Stimulated activated CD4-positive, alpha-beta T cell treated with anti-CD3 and anti-CD28 coated beads, Interleukin-4, amount 100 ng/mL, for 4 hours (primary cell): ENCODE data around the gene TWIST1.

Source experiments
- DNase-seq, 2 experiments: peaks; one replicate each; pipeline ENCODE4 v3.0.0-alpha.2; 2020

Gene TWIST1

DNA sequence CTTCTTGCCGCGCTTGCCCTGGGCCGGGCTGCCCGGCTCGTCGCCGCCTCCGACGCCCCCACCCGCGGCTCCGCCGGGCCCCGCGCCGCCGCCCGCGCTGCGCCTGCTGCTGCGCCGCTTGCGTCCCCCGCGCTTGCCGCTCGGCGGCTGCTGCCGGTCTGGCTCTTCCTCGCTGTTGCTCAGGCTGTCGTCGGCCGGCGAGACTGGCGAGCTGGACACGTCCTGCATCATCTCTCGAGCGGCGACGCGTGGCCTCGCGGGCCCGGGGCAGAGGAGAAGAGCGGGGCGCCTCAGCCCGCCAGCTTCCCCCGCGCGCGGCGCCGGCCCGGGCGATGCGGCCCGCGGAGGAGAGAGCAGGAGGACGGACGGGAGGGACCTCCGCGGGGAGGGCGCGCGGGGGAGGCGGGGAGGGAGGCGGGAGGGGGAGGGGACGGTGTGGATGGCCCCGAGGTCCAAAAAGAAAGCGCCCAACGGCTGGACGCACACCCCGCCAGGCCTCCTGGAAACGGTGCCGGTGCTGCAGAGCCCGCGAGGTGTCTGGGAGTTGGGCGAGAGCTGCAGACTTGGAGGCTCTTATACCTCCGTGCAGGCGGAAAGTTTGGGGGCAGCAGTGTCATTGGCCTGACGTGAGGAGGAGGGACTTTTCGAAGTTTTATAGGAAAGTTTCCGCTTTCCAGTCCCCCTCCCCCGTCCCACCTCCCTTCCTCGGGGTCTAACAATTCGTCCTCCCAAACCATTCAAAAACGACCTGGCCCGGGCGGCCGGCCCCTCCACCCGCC lies at the start of gene TWIST1:
TSS of gene TWIST1 (minus strand) at position 546 of the 779 bp plus-strand sequence. CDS start at position 231, 315 bp downstream.
- DNase-seq, result no peak

DNA sequence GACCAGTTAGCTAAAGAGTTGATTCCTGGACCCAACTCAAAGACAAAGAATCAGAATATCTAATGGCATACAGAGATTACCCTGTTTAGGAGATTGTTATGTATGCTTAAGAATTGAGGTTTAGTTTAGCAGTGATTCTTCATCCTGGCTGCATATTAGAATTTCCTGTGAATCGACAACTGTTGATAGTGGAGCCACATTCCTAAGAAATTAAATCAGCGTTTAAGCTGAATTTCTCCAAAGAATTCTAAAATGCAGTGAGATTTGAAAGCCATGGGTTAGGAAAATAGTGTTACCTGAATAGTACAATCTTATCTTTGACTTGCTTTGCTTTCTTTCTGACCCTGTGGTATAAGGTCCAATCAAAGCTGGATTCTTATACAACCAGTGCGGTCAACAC lies 44.2 kb upstream of the TWIST1 start:
- no peak for DNase-seq

DNA sequence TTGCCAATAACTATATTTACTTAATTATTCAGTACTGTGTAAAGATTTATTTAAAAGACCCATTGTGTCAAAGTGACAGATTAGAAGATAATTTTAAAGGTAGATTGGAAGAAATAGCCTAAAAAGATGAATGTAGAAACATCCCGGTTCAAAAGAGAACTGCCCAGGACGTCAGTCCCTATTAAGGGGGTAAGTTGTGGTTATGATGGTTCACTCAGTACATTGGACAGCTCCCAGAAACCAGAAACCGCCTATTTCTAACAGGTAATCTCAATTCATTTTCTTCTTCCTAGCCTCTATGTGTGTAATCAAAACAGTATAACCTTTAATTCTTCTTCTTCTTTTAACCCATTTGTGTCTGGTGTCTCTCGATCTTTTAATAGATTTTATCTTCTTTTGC lies 29.3 kb upstream of the TWIST1 start:
- DNase-seq, result no peak

DNA sequence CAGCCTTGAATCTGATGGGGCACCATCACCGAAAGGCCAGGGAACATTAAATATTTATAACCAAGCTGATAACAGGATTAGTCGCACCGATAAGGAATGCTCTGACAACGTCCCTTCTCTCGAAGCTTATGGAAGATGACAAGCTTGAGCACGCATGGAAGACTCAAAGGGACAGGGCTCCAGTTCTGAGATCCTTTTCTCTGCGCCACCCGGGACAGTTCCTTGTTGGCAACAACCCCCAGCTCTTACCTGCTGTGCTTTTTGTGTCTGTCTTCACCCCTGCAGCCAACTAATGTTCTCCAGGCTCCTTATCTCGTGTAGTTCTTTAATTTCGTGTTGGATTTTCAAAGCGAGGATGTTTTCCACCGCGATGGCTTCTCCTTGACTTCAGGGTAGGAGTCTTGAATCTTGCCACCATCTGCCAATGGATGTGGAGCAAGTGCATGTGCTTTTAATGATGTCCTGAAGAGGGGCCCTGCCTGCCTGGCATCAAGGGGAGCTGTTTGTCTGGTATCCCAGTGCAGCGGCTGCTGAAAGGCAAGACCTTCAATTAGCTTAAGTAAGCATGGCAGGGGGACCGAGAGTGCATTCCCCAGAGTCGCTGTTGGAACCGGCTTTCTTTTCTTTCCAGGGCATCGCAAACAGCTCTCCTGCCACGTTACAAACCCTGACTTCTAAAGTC lies 28.1 kb upstream of the TWIST1 start:
- DNase-seq, result no peak

DNA sequence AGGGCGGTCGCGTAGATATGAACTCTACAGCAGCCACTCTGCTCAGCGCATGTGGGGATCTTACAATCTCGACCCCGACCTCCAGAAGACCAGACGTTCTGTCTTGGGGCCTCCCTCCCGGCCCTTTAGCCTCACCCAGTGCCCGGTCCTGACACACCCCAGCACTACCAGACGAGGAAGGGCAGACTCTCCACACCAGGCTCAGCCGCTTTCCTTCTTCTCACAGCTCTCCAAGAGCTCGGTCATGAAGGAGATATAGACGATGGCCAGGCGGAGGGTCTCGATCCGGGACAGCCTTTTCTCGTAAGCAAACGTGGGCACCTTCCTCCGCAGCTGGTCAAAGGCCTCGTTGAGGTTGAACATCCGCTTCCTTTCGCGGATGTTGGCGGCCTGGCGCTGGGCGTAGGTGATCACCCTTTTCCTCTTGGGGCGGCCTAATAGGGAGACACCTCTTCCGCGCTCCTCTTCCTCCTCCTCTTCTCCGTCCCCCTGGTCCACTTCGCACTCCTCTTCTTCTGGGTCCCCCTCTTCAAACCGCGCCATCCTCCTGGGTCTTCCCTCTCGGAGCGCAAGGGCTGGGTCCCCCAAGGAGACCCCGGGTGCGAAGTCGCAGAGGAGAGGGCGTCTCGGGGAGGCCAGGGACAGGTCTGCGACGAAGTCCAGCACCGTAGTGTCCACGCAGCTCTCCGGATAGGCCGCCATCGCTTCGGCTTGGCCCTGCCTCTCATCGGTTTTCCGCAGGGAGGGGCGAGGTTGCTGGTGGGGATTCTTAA lies 27.4 kb upstream of the TWIST1 start, which contains the start of gene FERD3L:
TSS of gene FERD3L (minus strand) at position 761 of the 773 bp plus-strand sequence. CDS start at position 702, 59 bp downstream.
- no peak for DNase-seq

DNA sequence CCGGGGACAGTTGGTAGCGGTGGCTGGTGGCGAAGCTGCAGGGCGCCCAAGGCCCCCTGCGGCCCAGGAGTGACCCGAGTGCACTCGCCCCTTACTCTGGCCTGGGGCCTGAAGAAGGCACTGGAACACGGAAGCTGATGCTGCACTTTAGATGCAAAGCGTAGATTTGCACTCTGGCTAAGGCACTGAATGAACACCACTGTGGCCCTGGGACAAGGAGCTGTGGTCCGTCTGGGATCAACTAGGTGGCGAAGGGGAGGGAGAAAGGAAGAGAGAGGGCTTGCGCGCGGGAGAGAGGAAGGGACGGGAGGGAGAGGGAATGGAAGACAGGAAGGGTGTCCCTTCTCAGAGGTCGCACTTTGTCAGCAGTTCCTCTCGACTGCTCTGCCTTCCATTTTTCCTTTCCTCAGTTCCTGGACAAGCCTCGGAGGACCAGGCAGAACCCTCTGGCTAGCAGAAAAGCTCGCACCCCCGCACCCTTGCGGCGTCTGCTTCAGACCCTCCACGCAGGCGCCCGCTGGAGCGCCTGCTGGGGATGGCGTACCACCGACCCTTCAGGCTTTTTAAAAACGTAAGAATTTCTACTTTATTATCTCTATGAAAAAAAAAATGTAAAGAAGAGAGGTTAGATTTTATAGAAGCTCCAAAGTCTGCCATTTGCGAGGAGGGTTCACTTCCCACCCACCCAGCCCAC lies 26.6 kb upstream of the TWIST1 start:
- no peak for DNase-seq

DNA sequence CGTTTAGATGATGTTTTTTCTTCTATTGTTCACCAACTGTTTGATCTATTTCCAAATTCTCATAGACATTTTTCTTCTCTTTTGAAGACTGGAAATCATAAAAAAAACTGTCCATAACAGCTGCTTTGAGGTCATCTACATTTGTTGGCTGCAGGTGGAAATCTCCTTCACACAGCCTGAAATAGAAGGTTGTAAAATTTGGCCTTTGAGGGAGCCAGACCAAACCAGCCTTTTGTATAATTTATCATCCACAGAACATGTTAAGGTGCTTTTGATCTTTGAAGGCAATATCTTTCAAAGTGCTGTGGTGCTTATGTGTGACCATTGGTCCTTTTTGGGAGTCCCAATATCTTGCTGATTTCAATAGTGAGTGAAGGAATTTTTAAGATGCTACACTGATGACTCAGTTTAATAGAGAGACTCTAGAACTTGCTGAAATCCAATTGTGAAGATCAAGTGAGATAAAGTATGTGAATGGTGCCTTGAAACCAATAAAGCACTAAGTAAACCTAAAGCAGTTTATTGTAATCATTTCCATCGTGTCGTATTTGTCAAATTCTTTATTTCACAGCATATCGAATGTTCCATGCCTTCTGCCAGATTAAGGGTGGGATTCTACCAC lies 22.4 kb upstream of the TWIST1 start:
- DNase-seq, result no peak

DNA sequence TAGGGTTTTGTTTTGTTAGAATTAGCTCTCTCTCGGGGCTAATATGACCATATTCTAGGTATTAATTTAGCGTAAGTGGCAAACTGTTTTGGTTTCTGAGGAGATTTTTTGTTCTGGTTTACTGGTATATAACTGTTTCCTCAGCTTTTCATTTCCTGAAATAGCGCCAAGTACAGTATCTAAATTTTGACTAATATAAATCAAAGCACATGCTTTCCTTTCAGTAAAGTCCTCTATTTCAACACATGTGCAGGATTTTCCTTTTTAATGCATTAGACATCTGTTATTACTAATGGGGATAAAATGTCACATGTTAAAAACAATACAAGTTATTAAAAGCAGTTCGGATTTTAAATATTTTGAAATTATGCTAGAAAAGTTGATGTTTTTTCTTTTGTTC lies 16.4 kb upstream of the TWIST1 start:
- DNase-seq, result no peak

DNA sequence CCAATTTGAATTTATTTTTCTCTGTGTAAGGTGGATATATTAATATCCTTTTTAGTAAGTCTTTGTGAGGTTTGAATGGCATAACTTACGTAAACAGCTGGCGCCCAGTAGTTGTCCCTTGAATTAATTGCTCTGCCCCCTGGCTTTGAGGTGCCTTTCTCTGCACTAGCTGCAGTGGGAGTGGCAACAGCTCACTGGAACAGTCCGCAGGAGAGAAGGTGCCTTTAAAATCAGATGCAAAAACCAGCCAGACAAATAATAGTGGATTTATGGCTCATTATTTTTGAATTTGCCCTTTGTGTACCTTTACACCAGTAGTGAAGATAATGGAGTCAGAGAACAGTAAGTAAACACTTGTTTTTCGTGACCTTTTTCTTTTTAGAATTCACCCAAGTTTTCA lies 16.0 kb upstream of the TWIST1 start:
- no peak for DNase-seq

DNA sequence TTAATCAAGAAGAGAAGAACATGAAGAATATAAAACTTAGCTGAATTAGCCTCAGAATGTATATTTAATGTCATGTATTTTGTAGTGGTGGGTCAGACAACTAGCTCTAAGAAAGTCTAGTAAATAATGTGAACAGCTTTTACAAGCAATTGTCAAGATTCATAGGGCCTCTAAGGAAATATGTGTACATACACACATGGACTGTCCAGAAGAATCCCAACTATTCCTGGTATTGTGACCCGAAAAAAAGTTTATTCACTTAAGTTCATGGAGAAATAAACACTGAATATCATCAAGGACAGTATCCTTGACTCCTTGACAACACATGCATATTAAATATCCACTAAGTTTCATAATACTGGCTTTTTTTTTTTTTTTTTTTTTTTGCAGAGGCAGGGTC lies 11.4 kb upstream of the TWIST1 start:
- DNase-seq, result no peak

DNA sequence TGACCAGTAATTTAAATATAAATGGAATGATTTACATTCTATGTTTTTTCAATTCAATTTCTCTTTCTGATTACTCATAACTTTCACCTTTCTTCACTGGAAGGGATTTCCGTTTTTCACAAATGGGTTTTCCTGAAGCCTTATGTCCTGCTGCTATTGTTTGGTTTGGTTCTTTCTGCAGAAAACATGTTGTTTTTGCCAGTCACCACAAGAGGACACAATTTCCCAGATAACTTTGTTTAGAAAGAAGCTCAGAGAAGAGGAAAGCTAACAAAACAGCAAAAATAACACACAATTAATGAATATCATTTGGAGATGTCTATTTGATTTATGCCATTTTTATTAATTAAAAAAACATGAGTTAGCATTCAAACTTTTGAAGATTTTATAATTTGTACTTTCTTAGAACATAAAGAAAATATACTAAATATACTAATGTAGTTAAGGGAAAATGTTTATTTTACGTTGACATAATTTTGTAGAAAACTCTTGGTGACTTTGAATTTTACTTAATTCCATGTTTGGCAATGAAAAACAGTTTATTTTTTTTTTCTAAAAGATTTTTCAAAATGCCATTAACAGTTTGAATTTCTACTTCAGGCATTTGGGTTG lies 4.6 kb upstream of the TWIST1 start:
- no peak for DNase-seq

DNA sequence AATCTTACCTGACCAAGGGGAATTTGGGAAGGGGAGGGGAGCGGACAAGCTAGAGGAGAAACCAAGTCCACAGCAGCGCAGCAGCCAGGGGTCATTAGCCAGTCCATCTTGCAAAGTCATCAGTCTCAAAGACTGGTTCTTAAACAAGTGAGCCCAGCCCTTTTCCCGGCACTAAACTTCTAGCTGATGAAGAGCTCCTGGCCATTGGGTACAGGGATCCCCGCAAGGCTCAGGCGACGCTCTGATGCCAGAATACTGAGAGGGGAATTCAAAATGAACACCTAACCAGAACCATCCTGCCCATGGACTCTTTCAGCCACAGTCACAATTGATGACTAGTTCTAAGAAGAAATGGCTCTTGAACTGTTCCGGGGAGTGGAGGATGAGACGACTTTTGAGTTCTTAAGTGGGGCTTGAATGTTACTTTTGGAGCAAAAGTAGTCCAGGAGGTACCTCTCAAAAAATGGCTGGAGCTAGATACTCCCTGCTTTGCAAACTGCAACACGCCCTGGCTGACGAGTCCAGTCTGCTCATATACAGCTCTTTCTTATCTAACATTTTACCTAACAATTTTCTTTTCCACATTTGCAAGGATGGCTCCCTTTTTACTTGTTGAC lies 2.5 kb upstream of the TWIST1 start:
- no peak for DNase-seq

DNA sequence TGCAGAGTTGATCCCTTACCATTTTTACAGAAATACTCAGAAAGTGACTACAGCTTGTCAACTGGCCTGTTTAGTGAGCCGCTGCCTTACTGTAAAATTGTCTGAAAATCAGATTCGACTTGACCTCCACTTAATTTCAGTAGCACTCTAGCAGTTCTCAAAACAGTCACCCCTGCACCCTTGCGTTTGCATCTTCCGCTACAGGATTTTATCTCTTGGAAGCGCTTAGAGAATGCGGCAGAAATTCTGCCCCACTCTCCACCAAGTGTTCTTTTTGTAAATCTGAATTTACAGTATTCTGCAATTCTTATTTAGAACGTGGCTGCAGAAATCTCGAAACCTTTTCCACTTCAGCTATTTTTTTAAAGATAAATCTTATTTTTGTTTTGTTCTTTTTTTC lies 1.9 kb upstream of the TWIST1 start:
- no peak for DNase-seq

DNA sequence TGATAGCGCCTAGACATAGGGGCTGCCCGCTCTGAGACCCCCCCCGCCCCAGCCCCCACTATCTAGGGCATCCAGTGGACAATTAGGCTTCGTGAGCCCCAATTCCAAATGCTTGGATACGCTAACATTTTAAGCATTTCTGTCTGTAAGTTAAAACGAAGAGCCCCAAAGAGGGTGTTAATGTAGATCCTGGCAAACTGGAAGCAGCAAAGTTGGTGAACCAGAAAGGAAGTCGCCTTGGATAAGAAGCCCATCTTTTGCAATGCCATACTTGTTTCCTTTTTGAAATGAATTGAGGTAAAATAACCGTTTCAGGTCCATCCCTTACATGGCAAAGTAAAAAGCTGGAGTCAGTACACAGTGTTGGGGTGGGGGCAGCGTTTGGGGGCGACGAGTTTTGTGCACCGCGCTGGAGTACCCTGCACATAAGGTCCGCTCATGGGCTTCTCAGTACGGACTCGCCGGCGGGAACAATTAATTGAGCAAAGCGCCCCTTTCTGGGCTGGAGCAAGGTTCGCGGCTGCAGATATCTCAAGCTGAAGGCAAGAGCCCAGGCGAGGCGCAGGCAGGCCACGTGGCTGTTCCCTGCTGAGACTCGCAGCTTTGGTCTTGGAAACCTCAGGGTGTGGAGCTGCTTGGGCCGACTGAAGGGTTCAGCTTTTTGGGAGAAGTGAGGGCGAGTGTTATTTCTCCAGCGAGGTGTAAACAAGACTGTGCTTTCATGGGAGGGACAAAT lies 1.4 kb upstream of the TWIST1 start:
- no peak for DNase-seq

DNA sequence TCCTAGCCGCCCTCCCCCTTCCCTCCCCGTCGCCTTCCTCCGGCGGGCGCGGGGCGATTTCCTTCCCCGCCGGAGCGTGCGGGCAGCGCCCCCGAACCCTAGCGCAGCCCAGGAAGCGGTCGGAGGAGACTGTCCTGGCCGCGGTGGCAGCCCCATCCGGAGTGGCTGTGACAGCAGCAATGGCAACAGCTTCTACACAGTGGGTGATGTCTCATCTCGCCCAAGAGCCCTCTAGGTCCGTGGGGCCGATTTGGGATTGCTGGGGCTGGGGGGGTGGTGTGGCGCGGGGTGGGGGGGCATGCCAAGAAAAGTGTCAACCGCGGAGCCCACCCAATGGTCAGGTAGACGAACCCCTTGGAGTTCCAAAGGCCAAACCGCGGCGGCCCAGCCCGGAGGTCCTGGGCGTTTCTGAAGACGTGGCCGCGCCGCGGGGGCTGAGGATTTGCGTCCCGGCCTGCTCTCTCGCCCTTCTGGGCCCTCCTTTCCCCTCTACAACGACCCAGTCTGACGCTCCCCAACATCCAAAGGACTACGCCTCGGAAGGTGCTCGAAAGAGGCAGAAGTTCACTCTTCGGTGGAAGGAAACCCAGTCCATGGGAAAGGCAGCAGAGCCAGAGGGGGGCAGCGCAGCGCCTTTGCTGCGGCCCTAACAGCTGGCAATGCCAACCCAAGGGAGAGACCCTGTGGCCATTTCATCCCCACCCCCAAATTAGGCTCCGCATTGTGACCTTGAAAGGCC lies 603 bp upstream of the TWIST1 start:
- no peak for DNase-seq

DNA sequence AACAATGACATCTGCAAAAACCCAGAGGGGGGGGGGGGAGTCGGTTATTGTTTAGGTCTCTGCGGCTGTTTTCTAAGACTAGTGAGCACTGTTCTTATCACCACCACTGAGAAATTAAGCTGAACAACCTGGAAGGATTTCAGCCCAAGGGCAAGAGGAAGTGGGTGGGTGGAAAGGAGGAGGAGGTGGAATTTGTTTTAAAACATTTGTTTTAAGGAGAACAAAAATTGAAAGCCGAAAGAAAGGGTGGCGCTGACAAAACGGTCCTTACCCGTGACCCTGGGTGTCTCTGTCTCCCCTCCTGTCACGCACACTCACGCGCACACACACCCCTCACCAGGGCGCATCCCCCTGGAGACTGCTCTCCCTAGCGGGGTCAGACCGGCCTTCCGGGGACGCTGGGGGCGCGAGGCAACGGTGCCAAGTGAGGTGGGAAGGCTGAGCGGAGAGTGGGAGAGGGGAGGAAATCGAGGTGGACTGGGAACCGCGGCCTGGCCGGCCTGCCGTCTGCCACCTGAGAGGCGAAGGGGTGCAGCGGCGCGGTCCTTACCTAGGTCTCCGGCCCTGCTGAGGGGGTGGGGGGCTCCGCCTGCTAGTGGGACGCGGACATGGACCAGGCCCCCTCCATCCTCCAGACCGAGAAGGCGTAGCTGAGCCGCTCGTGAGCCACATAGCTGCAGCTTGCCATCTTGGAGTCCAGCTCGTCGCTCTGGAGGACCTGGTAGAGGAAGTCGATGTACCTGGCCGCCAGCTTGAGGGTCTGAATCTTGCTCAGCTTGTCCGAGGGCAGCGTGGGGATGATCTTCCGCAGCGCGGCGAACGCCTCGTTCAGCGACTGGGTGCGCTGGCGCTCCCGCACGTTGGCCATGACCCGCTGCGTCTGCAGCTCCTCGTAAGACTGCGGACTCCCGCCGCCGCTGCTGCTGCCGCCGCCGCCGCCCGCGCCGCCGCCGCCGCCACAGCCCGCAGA lies 1.0 kb downstream of the TWIST1 start:
- no peak for DNase-seq

DNA sequence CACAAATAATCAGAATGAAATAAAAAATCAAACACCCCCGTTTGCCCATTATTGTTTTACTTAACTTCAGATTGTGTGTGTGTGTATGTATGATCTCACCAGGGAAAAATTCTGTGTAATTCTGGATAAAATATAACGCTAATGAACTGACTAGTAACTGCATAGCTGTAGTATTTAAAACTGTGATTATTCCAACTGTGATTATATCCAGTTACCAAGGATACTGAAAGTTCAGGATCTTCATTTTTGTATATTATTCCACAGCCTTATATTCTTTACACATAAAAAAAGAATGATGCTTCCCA lies 2.9 kb downstream of the TWIST1 start:
- DNase-seq, result no peak

DNA sequence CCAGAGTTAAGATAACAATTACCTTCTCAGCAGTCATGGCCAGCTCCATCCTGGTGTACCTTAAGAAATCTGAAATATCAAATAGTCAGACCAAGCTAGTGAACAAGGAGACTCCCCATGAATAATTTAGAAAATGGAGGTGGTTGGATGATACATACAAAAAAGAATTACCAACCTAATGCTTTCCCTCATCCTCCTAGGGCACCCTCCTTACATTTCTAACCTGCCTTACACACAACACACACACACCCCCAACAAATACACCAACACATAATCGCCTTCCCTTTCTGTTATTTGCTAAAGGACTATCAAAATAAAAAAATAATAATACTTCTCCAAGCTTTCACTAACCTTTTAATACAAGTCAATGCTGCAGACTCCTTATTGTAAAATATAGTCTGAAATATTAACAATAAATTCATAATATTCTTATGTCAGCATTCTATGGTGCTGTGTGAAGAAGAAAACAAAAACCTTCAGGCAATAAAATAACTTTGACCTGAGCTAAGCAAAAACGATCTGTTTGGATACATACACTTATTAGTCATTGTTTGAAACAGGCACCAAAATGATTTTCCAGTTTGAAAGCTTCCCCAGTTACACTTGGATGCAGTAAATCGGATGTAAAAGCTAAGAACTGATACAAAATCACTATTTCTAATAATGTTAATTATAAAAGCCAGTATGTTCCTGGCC lies 3.4 kb downstream of the TWIST1 start:
- no peak for DNase-seq

DNA sequence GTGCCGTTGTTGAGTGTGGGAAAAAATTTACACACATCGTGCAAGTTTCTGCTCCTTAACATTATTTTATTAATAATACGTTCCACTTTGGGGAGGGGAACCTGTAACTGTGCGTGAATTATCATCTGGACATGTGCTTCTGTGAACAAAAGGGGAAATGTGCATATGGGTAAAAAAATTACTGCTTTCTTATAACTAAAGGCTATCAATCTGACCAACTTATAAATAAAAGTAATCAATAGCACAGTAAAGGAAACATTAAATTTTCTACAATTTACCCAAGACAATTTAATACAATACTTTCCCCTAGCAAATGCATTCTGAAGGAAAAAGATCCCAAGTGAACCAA lies 4.5 kb downstream of the TWIST1 start:
- no peak for DNase-seq
